ENCODE measurements around the gene TXNDC2. TPM values are rescaled to one million over a fixed set of nuclear protein-coding genes. Genes with fewer than 3 reads are reported as not detected.
A peak's percentile ranks its signal among the peaks of the same experiment; 100 is the strongest.

The TXNDC2 gene
- total and polyA plus RNA-seq, 9 of the 15 experiments (the other 6 are each of a cell fraction or from before 2014, with no cell fraction given): 1.2 to 4.9 (median 2.3) TPM

GRCh38 chr18:9924371-9924943 is 38.7 kb downstream of the TXNDC2 start (continued):
- TF ChIP-seq ZNF318 (IDR thresholded peaks at IDR 0.05; ENCODE audit: borderline replicate concordance in 1 of 2, low read depth in 1 of 2) (0 out of 4 replicates have a peak, but pooled peaks of 1 of the 2 experiments have one; percentile 56), TBL1XR1 (IDR thresholded peaks at IDR 0.05; ENCODE audit: low read length in 2 of 2) (peak in 1 of 2 experiments; percentile 11; a peak in 1 of 4 replicates), MYBL2 (IDR thresholded peaks at IDR 0.05; ENCODE audit: low read depth) (no peak), MYBL2 (CRISPR knock-in tag; IDR thresholded peaks at IDR 0.05; ENCODE audit: borderline replicate concordance) (no peak), ZNF436 (CRISPR knock-in tag; IDR thresholded peaks at IDR 0.05) (no peak), ZNF384 (IDR thresholded peaks at IDR 0.05; ENCODE audit: low read depth, low read length) (peak; percentile 38; the same call in 1 of the 2 replicates), GTF3C2 (IDR thresholded peaks at IDR 0.05; ENCODE audit: borderline replicate concordance, extremely low read depth, insufficient read length) (no peak), MTA3 (IDR thresholded peaks at IDR 0.05; ENCODE audit: borderline replicate concordance) (no peak), MBD1 (CRISPR knock-in tag; IDR thresholded peaks at IDR 0.05) (no peak), SMARCA4 (IDR thresholded peaks at IDR 0.05) (no peak), CXXC5 (CRISPR knock-in tag; IDR thresholded peaks at IDR 0.05) (no peak; the same call in 1 of the 2 replicates), PCBP2 (IDR thresholded peaks at IDR 0.05; ENCODE audit: low read depth, low read length, poor library complexity, severe bottlenecking) (no peak), TRIM24 (IDR thresholded peaks at IDR 0.05) (no peak), TEAD4 (IDR thresholded peaks at IDR 0.05; ENCODE audit: low read length) (0 out of 2 replicates have a peak, but pooled peaks have one; percentile 5), TEAD4 (CRISPR knock-in tag; IDR thresholded peaks at IDR 0.05; ENCODE audit: borderline replicate concordance) (no peak)

Data from K562 (cell line).